ENCODE measurements around the gene CYTL1. TPM values are rescaled to one million over a fixed set of nuclear protein-coding genes. Genes with fewer than 3 reads are reported as not detected.

The CYTL1 gene
- total RNA-seq, 1 donor from 2014 or later: 6.9 TPM

DNA sequence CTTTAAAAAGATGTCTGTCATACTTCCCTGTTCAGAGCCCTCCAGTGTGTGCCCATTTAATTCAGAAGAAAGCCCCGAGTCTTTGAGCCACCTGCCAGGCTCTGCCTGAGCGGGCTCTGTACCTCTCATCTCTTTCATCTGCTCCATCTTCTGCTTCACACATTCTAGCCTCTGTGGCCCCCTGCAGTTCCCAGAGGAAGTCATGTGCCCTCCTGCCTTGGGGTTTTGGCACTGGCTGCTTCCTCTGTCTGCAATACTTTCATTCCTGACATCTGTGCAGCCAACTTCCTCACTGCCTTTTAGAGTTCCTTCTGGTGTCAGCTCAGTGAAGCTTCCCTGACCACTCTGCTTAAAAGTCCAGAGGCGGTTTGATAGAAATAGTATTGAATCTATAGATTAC lies 25.8 kb upstream of the CYTL1 start:
- no peaks in the 10 kb centered on the region for H3K9me3 Mint-ChIP-seq
- no peak overlapping the region for H3K27ac Mint-ChIP-seq
- H3K27me3 Mint-ChIP-seq: peaks cover 49% of the 10 kb centered on the region
- no peaks in the 10 kb centered on the region for H3K4me1 Mint-ChIP-seq (ENCODE audit: unreplicated experiment)
- no peak overlapping the region for H3K4me3 Mint-ChIP-seq
- H3K36me3 Mint-ChIP-seq: no peaks in the 10 kb centered on the region
- no peak for DNase-seq (ENCODE audit: extremely low spot score, unreplicated experiment)
- TF ChIP-seq, protein P1, sequence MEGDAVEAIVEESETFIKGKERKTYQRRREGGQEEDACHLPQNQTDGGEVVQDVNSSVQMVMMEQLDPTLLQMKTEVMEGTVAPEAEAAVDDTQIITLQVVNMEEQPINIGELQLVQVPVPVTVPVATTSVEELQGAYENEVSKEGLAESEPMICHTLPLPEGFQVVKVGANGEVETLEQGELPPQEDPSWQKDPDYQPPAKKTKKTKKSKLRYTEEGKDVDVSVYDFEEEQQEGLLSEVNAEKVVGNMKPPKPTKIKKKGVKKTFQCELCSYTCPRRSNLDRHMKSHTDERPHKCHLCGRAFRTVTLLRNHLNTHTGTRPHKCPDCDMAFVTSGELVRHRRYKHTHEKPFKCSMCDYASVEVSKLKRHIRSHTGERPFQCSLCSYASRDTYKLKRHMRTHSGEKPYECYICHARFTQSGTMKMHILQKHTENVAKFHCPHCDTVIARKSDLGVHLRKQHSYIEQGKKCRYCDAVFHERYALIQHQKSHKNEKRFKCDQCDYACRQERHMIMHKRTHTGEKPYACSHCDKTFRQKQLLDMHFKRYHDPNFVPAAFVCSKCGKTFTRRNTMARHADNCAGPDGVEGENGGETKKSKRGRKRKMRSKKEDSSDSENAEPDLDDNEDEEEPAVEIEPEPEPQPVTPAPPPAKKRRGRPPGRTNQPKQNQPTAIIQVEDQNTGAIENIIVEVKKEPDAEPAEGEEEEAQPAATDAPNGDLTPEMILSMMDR (conservative IDR thresholded peaks at IDR 0.05): no peak

DNA sequence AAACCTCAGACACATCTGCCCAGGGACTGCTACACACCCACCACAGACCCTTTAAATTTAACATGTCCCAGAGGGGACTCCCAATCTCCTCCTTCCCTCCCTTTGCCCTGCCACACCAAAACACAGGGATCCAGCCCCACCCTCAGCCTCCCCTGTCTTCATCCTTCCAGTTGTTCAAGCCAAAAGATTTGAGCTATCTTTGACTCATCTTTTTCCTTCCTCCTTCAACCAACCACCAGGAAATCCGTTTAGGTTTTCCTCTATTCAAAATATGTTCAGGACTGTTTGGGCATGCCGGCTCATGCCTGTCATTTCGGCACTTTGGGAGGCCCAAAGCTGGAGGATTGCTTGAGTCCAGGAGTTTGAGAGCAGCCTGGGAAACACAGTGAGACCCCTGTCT lies 25.1 kb upstream of the CYTL1 start:
- Mint-ChIP-seq H3K4me1 (ENCODE audit: unreplicated experiment) (no peaks in the 10 kb centered on the region), H3K9me3 (no peaks in the 10 kb centered on the region), H3K36me3 (no peaks in the 10 kb centered on the region), H3K27me3 (peaks cover 47% of the 10 kb centered on the region), H3K4me3 (no peak overlapping the region), H3K27ac (no peak overlapping the region)
- DNase-seq (ENCODE audit: extremely low spot score, unreplicated experiment): no peak
- TF ChIP-seq, protein P1 (conservative IDR thresholded peaks at IDR 0.05): no peak

DNA sequence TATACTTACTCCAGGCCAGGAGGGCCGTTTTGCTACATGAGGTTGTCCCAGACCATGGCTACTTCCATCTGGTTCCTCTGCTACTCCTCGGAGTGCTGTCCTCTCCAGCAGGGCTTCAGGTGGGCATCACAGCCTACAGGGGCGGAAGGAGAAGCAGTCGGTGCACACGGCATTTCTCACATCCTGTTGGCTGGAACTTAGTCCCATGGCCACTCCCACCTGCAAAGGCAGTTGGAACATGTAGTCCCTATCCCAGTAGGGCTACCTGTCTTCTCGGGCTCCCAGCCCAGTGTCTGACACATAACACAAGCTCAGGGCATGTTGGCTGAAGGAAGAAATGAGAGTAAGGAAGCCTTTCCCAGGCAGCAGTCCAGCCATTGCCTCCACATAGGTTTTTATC lies 24.3 kb upstream of the CYTL1 start:
- Mint-ChIP-seq H3K27ac (no peak overlapping the region), H3K4me3 (no peak overlapping the region)

DNA sequence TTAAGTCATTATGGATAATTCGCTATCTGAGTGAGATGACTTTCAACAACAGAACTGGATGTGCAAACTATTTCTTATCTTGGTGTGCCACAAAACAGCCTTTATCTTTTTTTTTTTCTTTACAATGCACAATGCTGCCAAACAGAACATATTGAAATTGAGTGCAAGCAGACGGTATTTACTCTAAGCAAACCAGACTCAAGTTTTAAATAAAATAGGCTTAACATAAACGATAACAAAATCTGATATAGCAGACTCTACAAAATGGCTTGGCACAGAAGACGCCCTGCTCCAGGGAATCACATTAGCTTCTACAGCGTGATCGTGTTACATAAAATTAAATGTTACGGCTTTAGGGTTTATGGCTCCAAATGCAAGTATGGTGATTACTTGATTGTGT lies 22.4 kb upstream of the CYTL1 start:
- Mint-ChIP-seq H3K4me3 (no peak overlapping the region), H3K4me1 (ENCODE audit: unreplicated experiment) (no peaks in the 10 kb centered on the region), H3K27ac (no peak overlapping the region), H3K36me3 (no peaks in the 10 kb centered on the region), H3K9me3 (no peaks in the 10 kb centered on the region), H3K27me3 (peaks cover 36% of the 10 kb centered on the region)
- no peak for DNase-seq (ENCODE audit: extremely low spot score, unreplicated experiment)
- TF ChIP-seq, protein P1 (conservative IDR thresholded peaks at IDR 0.05): no peak

More for the DNA sequence above, 24.3 kb upstream of the CYTL1 start:
- no peaks in the 10 kb centered on the region for H3K4me1 Mint-ChIP-seq (ENCODE audit: unreplicated experiment)
- TF ChIP-seq, protein P1 (conservative IDR thresholded peaks at IDR 0.05): no peak
- peaks cover 43% of the 10 kb centered on the region for H3K27me3 Mint-ChIP-seq
- no peak for DNase-seq (ENCODE audit: extremely low spot score, unreplicated experiment)
- H3K9me3 Mint-ChIP-seq: no peaks in the 10 kb centered on the region
- H3K36me3 Mint-ChIP-seq: no peaks in the 10 kb centered on the region

DNA sequence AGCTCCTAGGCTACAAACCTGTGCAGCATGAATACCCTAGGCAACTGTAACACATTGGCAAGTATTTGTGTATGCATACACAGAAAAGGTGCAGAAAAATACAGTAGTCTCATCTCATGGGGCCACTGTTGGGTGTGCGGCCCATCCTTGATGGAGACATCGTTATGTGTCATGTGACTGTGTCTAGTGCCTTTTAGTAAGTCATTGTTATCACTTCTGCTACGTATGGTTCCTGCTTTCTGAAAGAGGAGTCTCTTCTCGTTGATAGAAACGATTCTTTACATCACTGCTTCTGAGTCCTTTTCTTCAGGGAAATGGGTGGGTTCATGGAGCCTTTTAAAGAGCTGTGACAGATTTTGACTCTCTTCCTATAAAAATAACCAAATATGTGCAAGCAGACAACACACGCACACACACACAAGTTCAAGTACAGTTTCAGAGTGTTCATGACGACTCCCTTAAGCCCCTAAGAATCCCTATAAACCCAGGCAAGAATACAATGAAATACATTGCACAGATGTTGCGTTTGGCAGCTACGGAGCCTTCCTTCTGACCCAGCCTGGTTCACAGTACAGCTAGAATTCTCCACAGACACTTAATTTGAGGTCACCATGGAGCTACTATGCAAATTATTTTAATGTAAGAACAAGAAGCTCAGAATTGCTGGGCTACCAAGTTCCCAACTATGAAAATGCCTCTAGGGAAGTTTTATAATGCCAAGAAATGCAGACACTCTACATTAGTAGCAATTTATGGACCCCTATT lies 21.8 kb upstream of the CYTL1 start:
- Mint-ChIP-seq H3K9me3 (no peaks in the 10 kb centered on the region), H3K27ac (no peak overlapping the region), H3K36me3 (no peaks in the 10 kb centered on the region), H3K27me3 (peaks cover 33% of the 10 kb centered on the region), H3K4me3 (no peak overlapping the region), H3K4me1 (ENCODE audit: unreplicated experiment) (peaks cover 4% of the 10 kb centered on the region)
- TF ChIP-seq, protein P1 (conservative IDR thresholded peaks at IDR 0.05): no peak
- no peak for DNase-seq (ENCODE audit: extremely low spot score, unreplicated experiment)

All from type B pancreatic cell (in vitro differentiated cells).